Breast epithelium (tissue), 3 donors: ENCODE data around the gene RETREG1.

Experiments used
- POLR2A ChIP-seq: fragments of 450-650 bp; IDR thresholded peaks from one replicate; pipeline ENCODE4 v1.6.1; 2016; ENCODE audit warnings: antibody characterized with exemption, mild to moderate bottlenecking, moderate library complexity
- POLR2AphosphoS5 ChIP-seq, 3 donors: sonication (generic); formaldehyde crosslinking; IDR thresholded peaks; one replicate each; pipeline ENCODE4 v1.6.1; 2017; ENCODE audit warnings: antibody characterized with exemption in 3 of 3
- TF ChIP-seq, protein P1 (sequence below), 3 donors: fragments of 450-650 bp; IDR thresholded peaks; one replicate each; pipeline ENCODE4 v1.5.1; 2016 to 2017; ENCODE audit warnings: antibody characterized with exemption in 3 of 3, mild to moderate bottlenecking in 3 of 3, moderate library complexity in 3 of 3

DNA sequence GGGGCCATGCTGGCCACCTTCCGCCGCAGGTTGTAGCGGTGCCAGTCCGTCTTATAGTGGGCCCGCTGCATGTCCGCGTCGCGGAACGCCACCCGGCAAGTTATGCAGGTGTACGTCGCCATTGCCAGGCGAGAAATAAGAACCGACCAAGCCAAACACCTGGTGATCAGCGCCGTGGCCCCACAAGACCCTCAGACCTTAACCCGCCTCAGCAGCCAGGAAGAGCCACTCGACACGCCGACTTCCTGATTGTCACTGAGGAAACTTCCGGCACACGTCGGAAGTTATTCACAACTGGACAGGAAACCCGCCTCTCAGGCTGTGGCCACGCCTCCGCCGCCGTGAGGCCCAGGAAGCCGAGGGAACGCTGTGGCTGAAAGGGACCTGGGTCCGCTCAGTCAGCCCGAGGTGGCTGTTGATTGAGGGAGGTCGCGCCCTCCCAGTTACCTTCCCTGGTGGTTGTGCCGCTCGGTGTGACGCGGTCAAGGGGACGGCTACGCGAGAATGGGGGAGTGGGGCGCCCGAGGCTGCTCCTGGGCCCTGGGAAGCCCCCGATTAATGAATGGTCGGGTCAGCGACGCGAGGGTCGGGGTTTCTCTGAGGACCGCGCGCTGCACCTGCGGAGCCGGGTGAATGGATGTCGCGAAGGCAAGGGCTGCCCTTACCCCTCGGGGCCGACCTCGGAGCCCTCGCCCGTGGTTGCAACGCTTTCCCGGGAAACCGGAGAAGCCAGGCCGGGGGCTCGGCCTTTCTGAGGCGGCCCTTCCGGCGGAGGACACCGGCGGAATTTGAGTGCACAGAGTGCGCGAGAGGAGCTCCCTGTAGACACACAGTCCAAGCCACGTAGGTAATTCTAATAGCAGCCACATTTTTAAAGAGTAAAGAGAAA lies 151.0 kb downstream of the RETREG1 start, which contains the start of gene ZNF622:
- TF ChIP-seq, protein P1, sequence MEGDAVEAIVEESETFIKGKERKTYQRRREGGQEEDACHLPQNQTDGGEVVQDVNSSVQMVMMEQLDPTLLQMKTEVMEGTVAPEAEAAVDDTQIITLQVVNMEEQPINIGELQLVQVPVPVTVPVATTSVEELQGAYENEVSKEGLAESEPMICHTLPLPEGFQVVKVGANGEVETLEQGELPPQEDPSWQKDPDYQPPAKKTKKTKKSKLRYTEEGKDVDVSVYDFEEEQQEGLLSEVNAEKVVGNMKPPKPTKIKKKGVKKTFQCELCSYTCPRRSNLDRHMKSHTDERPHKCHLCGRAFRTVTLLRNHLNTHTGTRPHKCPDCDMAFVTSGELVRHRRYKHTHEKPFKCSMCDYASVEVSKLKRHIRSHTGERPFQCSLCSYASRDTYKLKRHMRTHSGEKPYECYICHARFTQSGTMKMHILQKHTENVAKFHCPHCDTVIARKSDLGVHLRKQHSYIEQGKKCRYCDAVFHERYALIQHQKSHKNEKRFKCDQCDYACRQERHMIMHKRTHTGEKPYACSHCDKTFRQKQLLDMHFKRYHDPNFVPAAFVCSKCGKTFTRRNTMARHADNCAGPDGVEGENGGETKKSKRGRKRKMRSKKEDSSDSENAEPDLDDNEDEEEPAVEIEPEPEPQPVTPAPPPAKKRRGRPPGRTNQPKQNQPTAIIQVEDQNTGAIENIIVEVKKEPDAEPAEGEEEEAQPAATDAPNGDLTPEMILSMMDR (IDR thresholded peaks at IDR 0.05): no peak
- TF ChIP-seq POLR2A (peak; percentile 56), POLR2AphosphoS5 (IDR thresholded peaks at IDR 0.05) (peak in 2 of 3 donors; percentile 75 to 84)
